ENCODE data around the gene DDX25.

The DDX25 gene

DNA sequence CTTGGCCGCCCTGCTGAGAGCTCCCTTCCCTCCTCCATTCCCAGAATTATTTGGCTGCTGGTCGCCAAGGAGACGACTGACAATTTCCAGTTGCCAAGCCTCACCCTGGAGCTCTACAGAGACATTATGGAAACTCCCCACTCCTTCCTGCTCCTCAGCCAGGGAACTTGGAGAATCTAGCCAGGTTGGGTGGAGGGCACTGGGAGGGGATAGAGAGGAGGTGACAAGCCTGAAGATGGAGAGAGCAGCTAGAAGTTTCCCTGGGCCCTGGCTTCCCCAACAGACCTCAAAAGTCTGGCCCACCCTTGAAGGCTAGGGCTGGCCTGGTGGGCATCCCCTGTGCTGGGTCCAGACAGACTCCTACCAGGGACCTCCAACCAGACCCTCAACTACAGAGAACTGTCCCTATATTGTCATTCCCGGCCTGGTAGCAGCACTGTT is 34.8 kb downstream of the DDX25 start:
- DNase-seq = no peak

DNA sequence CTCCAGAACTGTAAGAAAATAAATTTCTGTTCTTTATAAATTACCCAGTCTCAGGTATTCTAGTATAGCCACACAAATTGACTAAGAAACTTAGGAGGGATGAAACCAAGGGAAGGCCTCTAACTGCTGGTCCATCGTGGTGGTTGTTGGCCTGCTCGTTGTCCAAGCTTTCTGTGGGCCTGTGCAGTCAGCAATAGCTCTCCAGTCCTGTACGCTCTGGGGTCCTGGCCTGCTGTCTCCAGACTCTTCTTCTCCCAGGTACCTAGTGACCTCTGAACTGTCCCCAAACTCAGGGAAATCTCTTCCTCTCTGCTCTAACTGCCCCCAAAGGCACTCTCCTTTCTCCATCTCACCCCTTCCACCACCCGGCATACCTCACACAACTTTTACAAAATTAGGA is 35.8 kb downstream of the DDX25 start:
- no peak for DNase-seq

DNA sequence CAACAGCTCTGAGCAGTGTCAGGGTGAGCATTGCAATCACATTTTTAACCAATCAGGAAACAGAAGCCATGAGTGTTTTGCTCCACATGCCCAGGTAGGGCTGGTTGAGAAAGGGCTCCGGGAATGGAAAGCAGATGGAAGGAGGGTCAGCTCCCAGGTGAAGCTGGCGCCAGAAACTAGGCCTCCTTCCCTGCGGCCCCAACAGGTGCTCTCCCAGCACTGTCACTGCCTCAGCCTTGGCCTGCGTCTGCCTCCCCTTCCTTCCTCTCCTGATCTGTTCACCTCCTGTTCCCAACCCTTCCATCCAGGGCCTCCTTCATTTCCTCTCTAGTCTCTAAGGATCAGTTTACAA is 36.9 kb downstream of the DDX25 start:
- DNase-seq = no peak

DNA sequence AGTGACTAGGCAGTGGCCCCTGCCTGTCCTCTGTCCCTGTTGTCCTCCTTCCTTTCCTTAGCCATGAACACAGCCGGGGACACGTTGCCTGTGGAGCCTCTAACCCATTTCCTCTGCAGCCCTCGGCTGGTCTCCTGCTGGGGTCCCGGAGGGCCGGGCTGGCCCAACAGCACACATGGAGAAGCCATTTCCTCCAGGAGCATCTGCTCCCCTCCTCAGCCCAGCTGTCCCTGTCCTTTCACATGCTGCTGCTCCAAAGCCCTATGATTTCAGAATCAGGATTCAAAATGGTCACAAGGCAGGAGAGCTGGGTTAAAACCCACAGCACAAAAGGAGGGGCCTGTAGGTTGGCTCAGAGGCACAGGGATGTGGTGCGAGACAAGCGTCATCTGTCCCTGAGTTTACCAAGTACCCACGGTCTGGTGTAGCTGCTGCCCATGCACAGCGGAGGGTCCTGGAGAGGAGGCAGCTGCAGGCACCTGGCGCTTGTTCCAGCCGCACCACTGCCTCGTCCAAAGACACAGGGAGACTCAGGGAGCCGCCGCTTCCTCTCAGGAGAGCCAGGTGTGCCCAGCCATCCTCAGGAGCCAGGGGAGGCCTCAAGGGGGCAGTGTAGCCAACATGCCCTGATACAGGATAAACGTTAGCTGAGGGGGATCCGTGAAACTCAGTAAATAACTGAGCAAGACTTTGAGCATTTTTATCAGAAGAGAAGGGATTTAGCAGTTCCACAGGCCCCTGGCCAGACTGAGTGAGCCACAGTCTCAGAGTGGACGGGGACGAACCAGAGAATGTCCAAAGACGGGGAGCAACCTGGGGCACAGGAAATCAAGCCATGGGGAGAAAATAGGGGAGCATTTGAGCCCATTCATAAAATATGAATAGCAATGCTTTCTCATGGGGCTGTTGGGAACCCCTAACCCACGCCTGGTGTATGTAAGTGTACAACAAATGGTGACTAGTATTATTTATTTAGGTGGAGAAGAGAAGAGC is 37.6 kb downstream of the DDX25 start:
- DNase-seq = peak; percentile 88

DNA sequence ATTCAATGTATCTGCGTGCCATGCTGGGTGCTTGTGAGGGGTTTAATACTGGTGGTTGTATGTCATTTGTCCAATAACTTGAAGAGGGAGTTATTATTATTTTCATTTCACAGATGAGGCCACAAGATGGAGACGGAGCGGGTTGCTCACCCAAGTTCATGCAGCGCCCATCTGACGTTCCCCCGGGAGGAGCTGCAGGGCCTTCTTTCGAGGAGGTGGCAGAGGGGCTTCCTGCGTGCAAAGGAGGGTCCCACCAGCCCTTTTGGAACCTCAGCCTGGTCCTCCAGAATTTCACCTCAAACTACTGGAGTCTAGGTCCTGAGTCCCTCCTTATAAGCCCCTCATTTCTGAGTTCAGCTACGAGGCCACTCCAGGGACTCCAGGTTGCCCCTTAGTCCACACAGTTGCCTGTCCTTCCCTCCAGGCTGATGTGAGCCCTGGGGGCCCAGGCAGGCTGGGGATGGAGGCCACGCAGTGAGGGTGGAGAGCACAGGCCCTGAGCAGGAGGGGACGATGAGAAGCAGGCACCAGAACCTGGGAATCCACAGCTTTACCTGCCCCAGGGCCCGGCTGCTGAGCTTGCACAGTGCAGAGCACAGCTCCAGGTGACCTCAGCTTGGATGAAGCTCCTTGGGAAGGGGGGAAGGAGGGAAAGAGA is 38.6 kb downstream of the DDX25 start:
- no peak for DNase-seq

DNA sequence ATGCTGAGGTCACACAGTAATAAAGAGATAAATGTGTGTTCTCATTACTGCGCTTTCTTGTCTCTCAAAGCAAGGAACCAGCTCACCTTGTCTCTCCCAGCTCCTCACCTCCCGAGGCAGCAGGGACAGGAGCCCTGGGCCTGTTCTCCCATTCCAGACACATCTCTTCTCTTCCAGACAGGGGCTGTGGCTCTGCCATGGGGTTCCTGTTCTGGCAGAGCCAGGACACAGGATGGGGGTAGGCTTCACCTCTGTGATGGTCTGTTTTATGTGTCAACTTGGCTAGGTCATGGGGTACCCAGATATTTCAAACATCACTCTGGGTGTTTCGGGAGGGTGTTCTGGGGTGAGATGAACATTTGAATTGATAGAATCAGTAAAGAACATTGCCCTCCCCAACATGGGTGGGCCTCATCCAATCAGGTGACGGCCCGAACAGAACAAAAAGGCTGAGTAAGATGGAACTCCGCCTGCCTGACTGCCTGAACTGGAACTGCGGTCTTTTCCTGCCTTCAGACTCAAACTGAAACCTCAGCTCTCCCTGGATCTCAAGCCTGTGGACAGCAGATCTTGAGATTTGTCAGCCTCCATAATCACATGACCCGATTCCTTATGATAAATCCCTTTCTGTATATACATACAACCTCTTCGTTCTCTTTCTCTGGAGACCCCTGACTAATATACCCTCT is 39.5 kb downstream of the DDX25 start:
- no peak for DNase-seq

DNA sequence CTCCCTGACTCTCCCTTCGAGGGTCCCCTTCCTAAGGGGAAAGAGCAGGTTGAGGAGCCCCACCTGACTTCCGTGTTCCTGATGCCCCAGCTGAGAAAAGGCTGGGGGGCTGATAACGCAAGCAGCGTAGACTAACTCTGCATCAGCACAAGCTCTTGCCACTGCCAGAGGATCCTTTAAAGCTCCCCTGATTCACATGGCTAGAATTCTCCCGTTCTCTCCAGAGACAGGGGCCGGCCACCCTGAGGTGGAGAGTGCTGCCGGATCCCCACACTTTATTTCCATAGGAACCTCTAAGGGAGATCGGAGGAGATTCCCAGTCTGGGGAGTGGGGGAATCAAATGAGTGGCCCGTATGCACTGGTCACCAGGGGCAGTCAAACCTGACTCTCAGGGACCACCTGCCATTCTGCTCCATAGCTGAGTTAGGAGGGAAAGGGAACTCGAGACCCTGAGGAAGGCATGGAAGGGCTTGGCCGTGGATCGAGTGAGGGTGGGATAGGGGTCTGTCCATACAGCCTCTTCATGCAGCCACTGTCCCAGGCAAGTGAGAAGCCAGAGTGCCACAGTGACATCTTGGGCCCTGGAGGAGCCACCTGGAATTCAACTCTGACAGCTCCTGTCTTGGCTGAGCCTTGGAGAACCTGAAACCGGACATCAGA is 40.2 kb downstream of the DDX25 start:
- DNase-seq = no peak

DNA sequence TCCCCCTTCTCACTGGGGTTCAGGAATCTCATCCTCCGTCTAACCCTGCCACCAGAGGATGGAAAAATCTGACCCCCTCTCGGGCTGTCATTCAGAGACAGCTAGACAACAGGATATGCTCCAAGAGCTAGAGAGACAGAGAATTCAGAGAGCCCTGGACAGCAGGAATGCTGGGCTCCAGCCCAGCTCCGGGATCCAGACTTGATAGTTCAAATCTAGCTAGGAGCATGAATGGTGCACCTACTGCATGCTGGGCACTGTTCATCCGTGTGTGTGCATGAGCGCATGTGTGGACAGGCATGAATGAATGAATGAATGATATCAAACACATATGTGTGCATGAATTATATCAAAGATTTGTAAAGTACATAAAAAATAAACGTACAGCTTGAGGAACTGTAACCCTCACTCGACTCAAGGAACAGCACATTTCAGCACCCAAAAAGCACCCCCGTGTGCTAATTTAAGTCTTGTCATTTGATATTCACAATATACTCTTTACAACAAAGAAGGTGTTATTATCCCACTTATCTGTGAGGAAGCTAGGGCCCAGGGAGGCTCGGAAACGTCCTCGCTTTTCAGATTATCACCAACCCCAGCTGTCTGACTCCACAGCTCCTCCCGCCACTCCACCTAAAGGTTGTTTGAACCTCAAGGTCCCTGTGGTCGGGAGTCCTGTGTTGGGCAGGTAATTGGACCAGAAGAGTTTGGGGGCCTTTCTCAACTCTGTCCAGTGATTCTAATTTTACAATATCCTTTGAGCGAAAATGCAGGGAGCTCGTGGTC is 40.9 kb downstream of the DDX25 start:
- DNase-seq = no peak

DNA sequence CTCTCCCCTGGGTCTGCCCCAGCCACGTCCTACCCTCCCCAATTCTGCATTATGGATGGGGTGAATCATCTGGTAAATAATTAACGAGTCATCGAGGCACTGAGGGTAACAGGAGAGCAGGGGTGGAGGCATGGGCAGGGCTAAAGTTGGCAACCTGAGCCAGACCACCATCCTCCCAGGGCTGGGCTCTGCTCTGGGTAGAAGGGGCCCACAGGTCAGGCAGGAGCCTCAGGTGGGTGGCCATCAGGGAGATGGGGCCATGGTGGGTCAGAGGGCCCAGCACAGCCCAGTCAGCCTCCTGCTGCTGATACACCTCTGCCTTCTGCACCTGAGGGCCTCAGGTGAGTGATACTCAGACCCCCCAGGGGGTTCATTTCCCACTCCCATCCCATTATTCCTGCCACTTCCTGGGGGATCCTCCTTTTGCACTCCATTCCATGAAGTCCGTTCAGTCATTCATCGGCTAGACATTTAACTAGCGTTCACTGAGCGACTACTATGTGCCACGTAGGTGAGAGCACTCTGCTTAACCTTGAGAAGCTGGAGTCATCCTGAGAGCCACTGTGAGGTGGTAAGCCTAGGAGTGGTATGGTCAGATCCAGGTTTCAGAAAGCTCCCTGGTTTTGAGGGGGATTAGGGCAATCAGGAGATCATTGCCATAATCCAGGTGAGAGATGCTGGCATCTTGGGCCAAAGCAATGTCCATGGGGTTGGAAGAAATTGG is 41.7 kb downstream of the DDX25 start, which contains the start of gene VSIG10L2:
VSIG10L2 (plus strand) TSS at position 248 of the 724 bp plus-strand sequence; CDS start at position 260, 12 bp downstream.
- no peak for DNase-seq

DNA sequence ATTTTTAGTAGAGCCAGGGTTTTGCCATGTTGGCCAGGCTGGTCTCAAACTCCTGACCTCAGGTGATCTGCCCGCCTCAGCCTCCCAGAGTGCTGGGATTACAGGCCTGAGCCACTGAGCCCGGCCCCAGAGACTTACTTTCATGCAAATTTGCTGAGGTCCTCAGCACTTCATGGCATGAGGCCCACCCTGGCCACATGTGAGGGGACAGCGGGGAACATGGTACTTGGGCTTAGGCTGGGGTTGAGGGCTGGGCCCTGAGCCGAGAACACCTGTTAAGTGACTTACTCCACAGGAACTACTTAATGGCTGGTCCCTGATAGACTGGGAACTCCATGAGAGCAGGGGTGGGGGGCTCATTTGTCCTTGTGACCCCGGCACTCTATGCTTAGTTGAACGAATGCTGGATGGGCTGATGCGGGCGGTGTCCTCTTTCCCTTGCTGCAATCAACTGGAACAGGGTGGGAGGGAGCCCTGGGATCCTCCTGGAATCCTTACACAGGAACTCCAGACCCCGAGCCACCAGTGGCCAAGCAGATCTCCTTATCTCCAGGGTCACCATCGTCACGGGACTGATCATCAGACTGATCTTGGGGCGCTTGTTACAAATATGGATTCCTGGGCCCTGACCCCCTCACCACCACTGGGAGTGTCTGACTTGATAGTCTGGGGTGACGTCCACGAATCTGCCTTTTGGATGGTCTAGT is 42.6 kb downstream of the DDX25 start:
- DNase-seq = no peak

DNA sequence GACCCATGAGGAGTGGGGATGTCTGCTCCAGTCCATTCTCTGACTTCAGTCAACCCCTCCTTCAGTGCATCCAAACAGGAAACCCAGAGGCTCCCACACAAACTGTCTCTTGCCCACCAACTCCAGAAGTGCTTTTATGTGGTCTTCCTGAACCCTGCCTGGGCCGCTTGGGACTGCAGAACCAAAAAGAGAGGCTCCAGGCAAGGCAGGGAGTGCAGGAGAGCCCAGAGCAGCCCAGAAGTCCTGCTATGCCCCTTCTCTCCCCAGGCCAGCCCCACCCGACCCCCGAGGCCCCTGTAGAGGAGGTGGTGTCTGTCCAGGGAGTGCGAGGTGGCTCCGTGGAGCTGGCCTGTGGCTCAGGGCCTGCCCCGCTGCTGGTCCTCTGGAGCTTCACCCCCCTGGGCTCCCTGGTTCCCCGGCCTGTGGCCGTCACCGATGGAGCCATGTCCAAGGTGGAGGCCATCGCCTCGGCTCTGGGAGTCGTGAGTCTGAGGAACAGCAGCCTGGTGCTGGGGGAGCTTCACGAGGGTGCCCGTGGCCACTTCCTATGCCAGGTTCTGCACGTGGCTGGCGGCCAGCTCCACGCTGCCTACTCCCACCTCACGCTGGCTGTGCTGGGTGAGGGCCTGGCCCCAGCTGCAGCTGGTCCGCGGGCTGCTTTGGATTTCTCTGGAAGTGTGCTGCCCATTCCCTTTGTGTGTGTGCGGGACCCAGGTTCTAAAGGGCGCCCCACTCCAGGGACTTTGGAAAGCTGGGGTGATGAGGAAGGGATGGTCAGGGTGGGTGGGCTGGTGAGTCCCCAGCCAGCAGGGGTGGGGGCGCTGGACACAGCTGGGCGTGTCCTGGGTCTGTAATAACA is 43.3 kb downstream of the DDX25 start:
- DNase-seq = no peak

DNA sequence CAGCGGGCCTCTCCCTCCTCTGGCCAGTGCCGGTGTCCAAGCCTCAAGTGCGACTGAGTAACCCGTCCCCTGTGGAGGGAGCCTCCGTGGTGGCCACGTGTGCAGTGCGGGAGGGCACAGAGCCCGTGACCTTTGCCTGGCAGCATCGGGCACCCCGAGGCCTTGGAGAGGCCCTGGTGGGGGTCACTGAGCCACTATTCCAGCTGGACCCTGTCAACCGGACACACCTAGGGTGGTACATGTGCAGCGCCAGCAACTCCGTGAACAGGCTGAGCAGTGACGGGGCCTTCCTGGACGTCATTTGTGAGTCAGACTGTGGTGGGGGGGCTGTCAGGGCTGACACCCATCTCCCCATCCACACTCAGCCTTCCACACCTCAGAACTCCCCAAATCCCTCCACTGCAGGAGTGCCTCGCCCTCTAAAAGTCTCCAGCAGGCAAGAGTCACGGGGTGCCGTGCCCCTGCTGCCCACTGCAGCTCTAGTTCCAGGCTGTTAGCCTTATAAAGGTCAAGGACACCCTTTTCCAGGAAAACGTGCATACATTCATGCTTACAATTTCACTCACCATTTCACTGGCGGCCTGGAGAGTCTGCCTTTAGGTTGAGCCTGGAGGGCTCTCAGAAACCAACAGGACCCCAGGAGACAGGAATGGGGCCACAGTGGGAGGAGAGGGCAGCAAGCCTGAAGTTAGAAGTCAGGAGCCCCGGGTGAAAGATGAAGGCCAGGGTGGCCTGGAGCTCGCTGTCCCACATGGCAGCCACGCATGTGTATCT is 44.2 kb downstream of the DDX25 start:
- no peak for DNase-seq

DNA sequence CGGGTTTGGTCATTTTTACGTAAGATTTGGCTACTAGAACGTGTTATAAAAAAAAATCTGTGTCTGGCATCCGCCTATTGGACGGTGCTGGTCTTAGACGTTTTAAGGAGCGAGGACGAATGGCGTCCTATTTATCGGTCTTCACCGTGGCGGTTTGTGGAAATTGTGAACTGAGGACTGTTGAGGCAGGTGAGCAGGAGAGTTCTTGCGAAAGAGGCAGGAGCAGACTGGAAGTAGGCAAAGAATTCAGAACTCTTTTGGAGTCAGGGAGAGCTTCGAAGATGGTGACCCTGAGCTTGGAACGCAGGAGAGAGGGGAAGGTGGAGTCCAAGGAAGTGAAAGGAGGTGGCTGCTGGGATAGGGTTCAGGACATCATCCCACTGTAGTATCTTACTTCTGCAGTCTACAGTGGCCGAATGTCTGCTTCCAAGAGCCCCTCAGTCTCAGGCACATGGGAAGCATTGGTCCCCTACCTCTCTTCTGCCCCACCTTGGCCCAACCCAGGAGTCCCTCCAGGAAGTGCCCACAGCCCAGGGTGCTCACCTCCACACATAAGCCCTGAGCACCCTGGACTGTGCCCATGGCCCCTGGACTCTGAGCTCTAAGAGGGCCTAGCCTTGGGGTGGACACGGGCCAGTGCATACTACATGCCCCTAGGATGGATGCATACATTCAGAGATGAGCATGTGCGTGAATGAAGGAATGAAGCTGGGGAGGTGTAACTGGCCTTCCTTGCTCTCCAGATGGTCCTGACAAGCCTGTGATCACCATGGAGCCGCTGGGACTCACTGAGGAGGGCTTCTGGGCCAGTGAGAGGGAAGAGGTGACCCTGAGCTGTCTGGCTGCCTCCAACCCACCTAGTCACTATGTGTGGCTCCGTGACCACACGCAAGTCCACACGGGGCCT is 45.2 kb downstream of the DDX25 start:
- DNase-seq = no peak

DNA sequence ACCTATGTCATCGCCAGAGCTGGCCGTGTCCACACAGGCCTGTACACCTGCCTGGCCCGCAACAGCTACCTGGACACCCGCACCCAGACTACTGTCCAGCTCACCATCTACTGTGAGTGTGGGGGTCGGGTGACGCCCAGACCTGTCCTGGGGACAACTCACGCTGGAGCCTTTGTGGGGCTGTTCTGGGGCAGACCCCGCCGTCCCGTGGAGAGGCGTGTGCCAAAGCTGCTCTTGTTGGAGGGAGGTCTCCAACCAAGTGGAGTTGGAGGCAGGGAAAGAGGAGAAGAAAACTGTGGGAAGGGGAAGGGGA is 45.8 kb downstream of the DDX25 start:
- DNase-seq = no peak

DNA sequence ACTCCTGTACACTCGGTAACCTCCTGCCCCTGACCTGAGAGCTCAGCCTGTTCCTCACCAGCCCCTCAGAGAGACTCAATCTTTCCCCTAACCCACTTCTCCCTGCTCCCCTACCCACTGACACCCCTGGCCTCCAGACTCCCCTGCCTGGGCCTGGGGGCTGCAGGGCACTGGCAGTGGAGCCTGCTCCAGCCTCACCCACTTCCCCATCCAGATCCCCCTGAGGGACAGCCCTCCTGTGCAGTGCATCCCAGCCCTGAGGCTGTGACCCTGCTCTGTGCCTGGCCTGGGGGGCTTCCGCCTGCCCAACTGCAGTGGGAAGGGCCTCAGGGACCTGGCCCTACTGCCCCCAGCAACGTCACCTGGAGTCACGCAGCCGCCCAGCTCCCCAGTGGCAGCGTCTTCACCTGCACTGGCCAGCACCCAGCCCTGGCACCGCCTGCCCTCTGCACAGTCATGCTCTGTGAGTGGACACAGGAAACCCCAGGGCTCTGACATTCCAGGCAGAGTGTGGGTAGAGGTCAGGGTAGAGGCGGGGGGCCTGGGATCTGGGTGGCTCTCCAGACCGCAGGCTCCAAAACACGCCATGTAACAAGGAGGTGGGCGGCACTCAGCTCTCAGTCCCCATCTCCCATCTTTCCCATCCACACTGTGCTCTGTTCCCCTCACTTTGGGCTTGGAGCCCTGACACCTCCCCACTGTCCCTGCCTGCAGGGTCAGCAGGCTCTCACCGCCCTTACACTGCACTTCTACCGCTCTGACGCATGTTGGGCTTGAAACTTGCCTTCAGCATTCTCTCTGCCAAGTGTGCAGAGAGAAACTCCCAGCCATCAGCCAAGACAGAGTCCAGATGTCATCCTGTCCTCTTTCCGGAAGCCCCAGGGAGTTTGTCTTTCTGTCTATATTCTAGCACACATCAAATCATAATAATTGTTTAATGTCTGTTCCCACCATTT is 46.7 kb downstream of the DDX25 start:
- DNase-seq = no peak

DNA sequence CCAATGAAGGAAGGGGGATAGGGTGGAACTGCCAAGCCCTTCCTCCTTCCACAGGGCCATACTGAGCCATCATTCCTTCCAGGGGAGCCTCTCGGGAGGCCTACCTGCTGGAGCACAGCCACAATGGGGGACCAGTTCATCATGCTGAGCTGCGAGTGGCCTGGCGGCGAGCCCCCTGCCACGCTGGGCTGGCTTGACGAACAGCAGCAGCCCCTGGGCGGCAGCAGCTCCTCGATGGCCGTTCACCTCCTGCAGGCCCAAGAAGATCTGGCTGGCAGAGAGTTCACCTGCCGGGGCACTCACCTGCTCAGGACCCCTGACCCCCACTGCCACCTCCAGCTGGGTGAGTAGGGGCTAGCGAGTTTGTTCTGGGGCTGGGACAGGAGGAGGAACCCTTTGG is 47.4 kb downstream of the DDX25 start:
- DNase-seq = no peak

DNA sequence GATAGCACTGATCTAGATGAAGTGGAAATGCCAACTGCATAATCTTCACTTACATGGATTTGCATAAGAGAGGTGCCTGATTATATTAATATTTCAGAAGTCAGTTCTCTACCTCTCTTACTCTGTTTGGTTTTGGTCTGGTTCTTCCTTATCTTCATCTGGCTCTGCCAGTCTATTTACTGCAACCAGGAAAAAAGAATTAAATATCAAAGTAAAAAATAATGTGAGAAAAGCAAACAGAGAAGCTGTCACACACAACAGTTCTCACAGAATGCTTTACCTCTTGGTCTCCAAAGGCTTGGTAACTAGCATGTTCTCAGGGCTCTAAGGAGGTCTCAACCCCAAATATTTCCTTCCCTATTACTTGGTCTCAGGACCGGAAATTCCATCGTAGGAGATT is 48.3 kb downstream of the DDX25 start:
- DNase-seq = no peak

All from NCI-H2081 treated with DMSO at 0.1 percent for 48 hours (cell line).